DMS153 treated with DMSO at 0.1 percent for 48 hours (cell line): ENCODE results near the gene RRP36.
"Not testable (repeated sequence)": the region's sequence is repeated elsewhere in the genome, so short reads cannot be mapped to it uniquely, and the experiment has no call there.

Source experiments
- DNase-seq: peaks from one replicate; lab custom pipeline; 2025; ENCODE audit not compliant: unreplicated experiment; lab: John Stamatoyannopoulos, UW

RRP36 gene, protein sequence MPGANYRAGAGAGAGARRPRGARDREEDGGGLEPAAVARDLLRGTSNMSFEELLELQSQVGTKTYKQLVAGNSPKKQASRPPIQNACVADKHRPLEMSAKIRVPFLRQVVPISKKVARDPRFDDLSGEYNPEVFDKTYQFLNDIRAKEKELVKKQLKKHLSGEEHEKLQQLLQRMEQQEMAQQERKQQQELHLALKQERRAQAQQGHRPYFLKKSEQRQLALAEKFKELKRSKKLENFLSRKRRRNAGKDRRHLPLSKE

GRCh38 chr6:43021270-43022047, at the start of gene RRP36:
TSS of gene RRP36 (plus strand) at chr6:43021623. CDS start at chr6:43021655, 32 bp downstream.
- peak; percentile 37 for DNase-seq

DNA sequence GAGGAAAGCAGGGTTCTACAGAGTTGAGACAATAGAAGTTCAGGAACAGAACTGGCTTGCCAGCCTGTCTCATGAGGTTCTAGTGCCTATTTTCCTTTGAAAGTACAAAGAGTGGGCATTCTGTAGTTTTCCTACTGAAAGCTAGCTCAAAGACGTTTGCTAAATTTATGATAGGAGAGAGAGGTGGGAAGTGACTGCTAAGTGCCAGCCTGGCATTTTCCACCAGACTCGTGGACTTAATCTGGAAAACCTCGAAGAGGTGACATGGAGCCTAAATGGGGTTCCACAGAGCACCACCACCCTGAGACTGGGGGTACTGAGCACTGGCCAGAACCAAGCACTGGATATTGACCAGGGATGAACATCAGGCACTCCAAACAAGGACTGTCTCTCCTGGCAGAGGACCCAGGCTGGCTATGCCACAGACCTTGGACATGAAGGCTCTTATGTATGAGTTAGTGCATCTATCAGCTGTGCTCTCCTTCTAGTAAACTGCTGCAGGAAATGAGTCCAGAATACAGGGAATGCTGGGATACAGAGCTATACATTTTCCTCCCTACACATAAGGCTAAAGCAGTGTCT, 49.6 kb upstream of the RRP36 start:
- no peak for DNase-seq

GRCh38 chr6:42973926-42974325, 47.5 kb upstream of the RRP36 start:
- no peak for DNase-seq

DNA sequence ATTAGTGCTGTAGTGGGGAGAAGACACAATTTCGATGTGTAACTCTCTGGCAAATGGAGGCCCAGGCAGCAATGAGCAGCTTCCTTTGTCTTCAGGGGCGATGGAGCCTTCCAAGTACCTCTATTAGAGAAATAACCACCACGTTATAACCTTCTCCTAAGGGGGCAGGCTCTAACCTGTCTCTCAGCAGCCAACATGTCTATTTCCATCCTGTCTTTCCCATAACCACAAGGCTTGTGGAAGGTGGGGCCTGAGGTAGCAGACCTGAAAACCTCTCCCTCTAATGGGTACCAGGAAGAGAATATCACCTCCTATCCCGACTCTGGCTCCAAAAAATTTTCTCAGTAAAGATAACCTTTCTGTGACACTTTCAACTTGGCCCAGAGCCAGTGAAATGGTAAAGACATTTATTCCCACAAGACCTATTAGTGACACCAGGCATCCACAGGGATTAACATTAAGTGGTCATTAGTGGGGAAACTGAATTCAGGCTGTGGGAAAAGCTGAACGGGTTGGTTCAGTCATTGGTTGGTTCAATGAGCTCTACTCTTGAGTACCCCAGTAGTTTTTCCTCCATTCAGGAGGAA, 46.4 kb upstream of the RRP36 start:
- no peak for DNase-seq

GRCh38 chr6:42978487-42978838, 43.0 kb upstream of the RRP36 start:
- DNase-seq: no peak

DNA sequence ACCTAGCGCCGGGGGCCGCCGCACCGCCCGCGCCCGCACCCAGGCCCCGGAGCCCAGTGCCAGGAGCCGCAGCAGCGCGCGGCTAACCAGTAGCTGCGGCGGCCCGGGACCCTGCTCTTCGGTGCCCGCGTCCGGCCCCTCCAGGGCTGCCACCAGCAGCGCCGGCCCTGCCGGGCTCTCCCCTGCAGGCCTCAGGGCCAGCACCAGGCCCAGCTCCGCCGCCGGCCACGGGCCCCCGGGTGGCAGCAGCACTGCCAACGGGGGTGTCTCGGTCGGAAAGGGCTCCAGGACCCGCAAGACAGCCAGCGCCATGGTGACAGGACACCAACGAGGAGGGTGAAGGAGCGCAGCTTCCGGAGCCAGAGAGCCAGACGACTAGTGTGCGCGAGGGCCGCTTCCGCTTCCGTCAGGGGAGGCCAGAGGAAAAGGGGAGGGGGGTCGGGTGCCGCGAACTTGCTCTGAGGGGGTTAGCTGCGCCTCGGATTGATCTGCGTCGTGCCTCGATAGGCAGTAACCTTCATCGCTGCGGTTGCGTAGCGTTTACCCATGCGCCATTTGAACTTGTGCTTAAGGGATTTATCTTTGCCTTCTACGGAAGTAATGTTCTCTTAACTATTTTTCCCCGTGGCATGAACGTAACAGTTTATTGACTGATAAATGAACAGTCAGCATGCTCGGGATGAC, 42.4 kb upstream of the RRP36 start, which contains the start of gene PEX6:
PEX6 (minus strand) TSS at position 343 of the 684 bp plus-strand sequence; CDS start at position 312, 31 bp downstream.
- peak; percentile 56 for DNase-seq

DNA sequence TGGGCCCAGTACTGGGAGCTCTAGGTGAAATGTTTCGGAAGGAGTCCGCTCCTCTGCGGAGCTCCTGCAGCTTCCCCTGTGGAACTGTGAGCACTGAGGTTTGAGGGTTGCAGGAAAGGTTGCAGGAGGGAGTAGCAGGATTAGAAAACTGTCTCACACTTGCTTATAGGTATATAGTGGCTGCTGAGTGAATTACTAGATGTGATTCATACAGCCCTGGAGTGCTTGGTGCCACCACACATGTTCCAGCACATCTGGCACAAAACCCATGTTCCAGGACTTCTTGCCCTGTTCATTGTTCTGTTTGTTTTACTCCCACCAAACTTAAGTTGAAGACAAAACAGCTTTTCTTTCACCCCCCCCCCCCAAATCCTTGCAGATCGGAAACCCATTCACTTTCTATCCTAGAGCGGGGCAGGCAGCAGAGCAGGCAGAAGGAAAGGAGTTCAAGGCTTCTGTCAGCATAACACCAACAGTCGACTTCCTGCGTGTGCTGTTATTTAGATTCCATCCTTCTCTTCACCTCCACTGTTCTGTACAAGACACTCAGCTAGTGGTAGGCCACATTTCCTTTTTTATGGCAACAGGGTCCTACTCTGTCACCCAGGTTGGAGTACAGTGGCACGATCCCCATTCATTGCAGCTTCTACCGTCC, 41.8 kb upstream of the RRP36 start:
- DNase-seq: no peak

DNA sequence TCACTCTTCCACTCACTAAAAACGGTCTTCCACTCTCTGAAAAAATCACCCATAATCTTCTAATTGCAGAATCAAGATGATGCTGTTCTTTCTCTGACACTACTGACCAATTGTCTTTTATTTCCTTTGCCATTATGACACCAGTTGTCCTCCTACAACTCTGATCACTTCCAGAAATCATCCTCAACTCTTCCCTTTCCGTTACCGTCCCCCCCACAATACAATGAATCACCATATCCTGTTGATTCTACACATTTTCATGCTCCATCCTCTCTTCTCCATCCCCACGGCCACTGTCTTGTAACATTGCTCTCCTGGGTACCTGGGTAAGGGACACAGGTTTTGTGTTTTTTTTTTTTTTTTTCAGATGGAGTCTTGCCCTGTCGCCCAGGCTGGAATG, 39.6 kb upstream of the RRP36 start:
- DNase-seq: no peak

DNA sequence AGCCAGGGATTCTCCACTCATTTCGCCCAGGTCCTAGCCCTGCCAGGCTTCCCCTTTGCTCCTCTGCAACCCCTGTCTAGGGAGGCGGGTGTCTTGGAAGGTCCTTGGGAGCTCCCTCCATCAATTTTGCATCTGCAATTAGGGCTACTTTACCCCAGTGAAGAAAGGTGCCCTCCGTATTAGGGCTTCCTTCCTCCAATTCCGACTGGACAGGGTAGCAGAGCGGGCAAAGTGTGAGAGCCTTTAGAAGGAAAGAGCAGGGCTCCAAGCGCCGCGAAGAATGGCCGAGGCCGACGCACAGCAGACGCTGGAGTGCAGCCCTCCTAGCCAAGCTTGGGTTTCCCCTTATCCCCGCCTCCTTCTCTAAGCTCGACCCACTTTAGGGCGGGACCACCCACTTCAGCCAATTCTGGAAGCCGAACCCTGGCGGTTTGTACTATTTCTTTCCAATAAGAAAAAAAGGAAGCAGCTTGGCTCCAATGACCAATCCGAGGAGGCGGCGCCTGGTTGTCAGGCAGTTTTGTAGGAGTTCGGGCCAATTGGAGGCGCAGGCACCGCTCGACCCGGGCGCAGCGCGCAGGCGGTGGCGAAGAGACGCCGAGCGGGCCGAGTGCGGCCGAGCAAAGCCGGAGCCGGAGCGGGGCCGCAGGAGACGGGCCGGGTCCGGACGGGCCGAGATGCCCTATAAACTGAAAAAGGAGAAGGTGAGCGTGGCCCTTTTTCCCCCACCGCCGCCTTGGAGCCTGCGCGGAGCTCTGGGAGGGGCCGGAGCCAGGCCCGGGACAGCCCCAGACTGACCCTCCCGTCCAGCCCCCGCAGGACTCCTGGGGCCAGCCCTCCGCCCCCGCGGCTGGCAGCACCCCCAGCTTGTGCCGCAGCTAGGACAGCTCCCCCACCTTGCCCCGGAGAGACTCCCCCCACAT, 37.2 kb upstream of the RRP36 start, which contains the start of gene PPP2R5D:
PPP2R5D (plus strand) TSS at position 570 of the 923 bp plus-strand sequence; CDS start at position 678, 108 bp downstream.
- peak; percentile 98 for DNase-seq

- DNase-seq: no peak
Measured at GRCh38 chr6:42984924-42985475, 36.4 kb upstream of the RRP36 start.

DNA sequence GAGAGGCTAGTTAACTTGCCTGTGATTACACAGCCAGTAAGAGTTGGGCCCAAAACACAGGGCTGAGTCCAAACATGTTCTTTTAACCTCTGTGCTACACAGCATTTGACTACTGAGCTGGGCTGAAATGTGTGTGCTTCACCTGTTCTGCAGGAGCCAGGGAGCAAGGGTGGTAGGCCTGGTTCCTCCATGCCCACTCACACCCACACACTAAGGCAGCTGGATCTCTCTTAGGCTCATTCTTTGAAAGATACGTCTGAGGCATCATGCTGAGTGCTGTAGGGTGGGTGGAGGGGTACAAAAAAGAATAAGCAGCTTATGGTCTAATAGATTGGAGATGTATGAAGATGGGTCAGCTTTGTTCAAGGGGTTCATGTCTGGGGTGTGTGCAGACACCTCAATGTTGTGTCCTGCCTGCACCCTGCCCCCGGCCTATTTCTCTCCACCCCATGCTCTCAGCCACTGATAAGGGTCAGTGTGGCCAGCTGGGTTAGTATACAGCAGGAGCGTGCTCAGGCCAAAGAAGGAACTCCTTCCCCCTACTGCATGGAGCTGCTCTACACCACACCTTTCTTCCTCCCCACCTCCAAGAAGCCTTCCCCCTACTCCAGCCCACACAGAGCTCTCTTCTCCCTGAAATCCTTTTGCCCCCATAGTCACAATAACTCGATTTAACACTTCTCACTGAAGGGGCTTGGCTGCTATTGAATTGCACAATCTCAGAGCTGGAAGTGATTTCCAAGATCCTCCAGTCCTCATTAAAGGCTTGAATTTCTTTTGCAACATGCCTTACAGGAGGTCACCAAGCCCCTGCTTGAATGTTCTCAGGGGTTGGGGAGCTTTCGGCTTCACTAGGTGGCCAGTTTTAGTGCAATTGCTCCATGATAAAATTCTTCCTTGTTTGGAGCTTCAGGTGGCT, 33.6 kb upstream of the RRP36 start:
- no peak for DNase-seq

DNA sequence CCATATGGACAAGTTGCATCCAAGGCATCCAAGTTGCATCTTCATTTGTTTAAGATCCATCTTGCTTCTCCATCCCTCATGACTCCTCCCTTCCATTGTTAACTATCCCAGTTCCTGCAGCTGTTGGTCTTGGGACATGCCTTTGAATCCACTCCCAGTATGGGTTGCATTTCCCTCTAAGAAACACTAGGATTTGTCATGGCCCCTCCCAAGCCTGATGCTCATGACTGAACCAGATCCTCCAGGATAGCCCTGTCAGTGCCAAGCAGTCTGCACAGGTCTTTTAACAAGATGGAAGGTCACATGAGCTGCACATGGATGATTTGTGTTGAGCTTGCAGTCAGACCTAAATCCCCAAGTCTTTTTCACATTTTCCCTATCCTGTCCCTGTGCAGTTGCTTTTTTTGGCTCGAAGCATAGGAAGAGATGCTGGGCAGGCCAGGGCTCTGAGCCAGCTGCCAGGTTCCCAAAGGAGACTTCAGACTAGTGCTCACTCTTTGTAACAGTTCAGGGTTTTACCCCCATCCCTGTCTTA, 32.9 kb upstream of the RRP36 start:
- DNase-seq: no peak

GRCh38 chr6:42989923-42990322, 31.5 kb upstream of the RRP36 start:
- no peak for DNase-seq

- DNase-seq: no peak
Measured at GRCh38 chr6:42993445-42993844, 28.0 kb upstream of the RRP36 start.

DNA sequence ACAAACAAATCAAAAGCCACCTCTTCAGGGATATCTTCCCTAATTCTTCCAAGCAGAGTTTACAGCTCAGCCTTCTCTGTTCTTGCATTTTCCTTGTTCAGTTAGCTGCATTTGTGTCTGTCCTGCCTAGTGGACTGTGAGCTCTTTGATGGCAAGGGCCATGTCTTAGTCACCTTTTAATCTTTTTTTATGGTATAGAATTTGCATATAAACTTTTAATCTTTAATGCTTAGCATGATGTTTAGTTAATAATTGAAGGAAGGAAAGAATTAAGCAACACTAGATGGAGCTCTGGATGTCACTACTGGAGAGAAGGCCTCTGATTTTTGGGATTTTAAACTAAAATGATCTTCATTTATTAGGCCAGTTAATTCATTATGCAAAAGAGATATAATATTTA, 24.9 kb upstream of the RRP36 start:
- DNase-seq: no peak

- DNase-seq: not testable (repeated sequence)
Measured at GRCh38 chr6:42998205-42998604, 23.2 kb upstream of the RRP36 start.

DNA sequence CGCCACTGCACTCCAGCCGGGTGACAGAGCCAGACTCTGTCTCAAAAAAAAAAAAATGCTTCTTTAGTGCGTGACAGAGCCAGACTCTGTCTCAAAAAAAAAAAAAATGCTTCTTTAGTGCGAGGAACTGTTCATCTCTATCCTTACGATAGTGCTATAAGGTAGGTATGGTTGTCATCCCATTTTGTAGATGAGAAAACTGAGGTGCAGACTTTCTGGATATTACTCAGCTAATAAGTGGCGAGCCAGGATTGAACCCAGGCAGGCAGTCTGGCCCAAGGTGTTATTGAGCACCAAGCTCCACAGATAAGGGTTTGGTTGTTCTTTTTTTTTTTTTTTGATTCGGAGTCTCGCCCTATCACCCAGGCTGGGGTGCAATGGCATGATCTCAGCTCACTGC, 19.6 kb upstream of the RRP36 start:
- DNase-seq: no peak

- no peak for DNase-seq
Measured at GRCh38 chr6:43005844-43006243, 15.6 kb upstream of the RRP36 start.
